ENCODE results near the gene CERS4. TPM values are rescaled to one million over a fixed set of nuclear protein-coding genes. Genes with fewer than 3 reads are reported as not detected.

CERS4 gene
- total and polyA plus RNA-seq, 2 donors (not counting 1 experiment from before 2014, with no cell fraction given): 104 to 125 TPM

GRCh38 chr19:8302734-8303133, 93.6 kb downstream of the CERS4 start:
- POLR2A ChIA-PET: no interaction called here
- WGBS (ENCODE audit: insufficient coverage): 100% methylated on average over 4 of the region's 7 CpGs
- no peak overlapping the region for H3K27ac ChIP-seq (ENCODE audit: low read length in 2 of 2)
- no peak for ATAC-seq (ENCODE audit: low read depth)
- intact Hi-C loops (cut with micrococcal nuclease): loop anchor here (10.0 kb wide), 1 partner anchor 1108 kb away; no protein-coding TSS in a partner anchor
- CTCF ChIA-PET: no interaction called here
- DNase-seq: no peak
- Mint-ChIP-seq H3K27me3 (no peaks in the 10 kb centered on the region), H3K4me3 (no peak overlapping the region), H3K4me1 (peaks cover 11% of the 10 kb centered on the region), H3K27ac (no peak overlapping the region), H3K9me3 (ENCODE audit: insufficient read depth) (no peaks in the 10 kb centered on the region)
- H3K9me3 ChIP-seq (ENCODE audit: control extremely low read depth in 1 of 3, control insufficient read depth in 2 of 3, insufficient read depth in 1 of 3, low read length in 2 of 3): no peaks in the 10 kb centered on the region
- H4K20me1 ChIP-seq (ENCODE audit: control insufficient read depth, insufficient read depth, low read length, poor library complexity, severe bottlenecking): no peaks in the 10 kb centered on the region
- no peak overlapping the region for H3K9ac ChIP-seq (ENCODE audit: low read length)
- no peak overlapping the region for H3K4me3 ChIP-seq (ENCODE audit: control extremely low read depth in 1 of 5, extremely low read depth in 1 of 5, insufficient read depth in 1 of 5, low read depth in 2 of 5, low read length in 4 of 5)
- peaks cover 6 to 8% of the 10 kb centered on the region in 2 donors for H3K4me1 ChIP-seq (ENCODE audit: control insufficient read depth in 2 of 2, insufficient read depth in 2 of 2, low read length in 2 of 2)
- TF ChIP-seq EZH2 (IDR thresholded peaks at IDR 0.05; ENCODE audit: borderline replicate concordance, insufficient read depth, low read depth, low read length, poor library complexity, severe bottlenecking) (no peak), CTCF (IDR thresholded peaks at IDR 0.05) (no peak)
- H3K79me2 ChIP-seq (ENCODE audit: control insufficient read depth, insufficient read depth, low read length): peaks cover 11% of the 10 kb centered on the region
- H3K4me2 ChIP-seq (replicated peaks; ENCODE audit: low read depth, low read length, poor library complexity, severe bottlenecking): no peak overlapping the region
- H3K36me3 ChIP-seq (replicated peaks in 1 of 2; ENCODE audit: control extremely low read depth in 1 of 2, control insufficient read depth in 1 of 2, extremely low read depth in 1 of 2, insufficient read depth in 2 of 2, low read length in 1 of 2): no peaks in the 10 kb centered on the region
- no peak overlapping the region for H2AFZ ChIP-seq (ENCODE audit: insufficient read depth, low read depth, low read length, poor library complexity, severe bottlenecking)
- no peaks in the 10 kb centered on the region for H3K27me3 ChIP-seq (replicated peaks in 1 of 4; ENCODE audit: control extremely low read depth in 1 of 4, control insufficient read depth in 3 of 4, insufficient read depth in 4 of 4, low read length in 3 of 4)

GRCh38 chr19:8304841-8305621, 95.9 kb downstream of the CERS4 start:
- Histone ChIP-seq H3K27ac (ENCODE audit: low read length in 2 of 2) (no peak overlapping the region), H2AFZ (ENCODE audit: insufficient read depth, low read depth, low read length, poor library complexity, severe bottlenecking) (no peak overlapping the region), H3K4me1 (ENCODE audit: control insufficient read depth in 2 of 2, insufficient read depth in 2 of 2, low read length in 2 of 2) (peaks cover 7 to 18% of the 10 kb centered on the region in 2 donors), H3K27me3 (replicated peaks in 1 of 4; ENCODE audit: control extremely low read depth in 1 of 4, control insufficient read depth in 3 of 4, insufficient read depth in 4 of 4, low read length in 3 of 4) (no peaks in the 10 kb centered on the region), H3K4me2 (replicated peaks; ENCODE audit: low read depth, low read length, poor library complexity, severe bottlenecking) (no peak overlapping the region), H3K9ac (ENCODE audit: low read length) (no peak overlapping the region), H3K79me2 (ENCODE audit: control insufficient read depth, insufficient read depth, low read length) (peaks cover 12% of the 10 kb centered on the region), H3K9me3 (ENCODE audit: control extremely low read depth in 1 of 3, control insufficient read depth in 2 of 3, insufficient read depth in 1 of 3, low read length in 2 of 3) (no peaks in the 10 kb centered on the region), H3K4me3 (ENCODE audit: control extremely low read depth in 1 of 5, extremely low read depth in 1 of 5, insufficient read depth in 1 of 5, low read depth in 2 of 5, low read length in 4 of 5) (no peak overlapping the region), H4K20me1 (ENCODE audit: control insufficient read depth, insufficient read depth, low read length, poor library complexity, severe bottlenecking) (peaks cover 6% of the 10 kb centered on the region), H3K36me3 (replicated peaks in 1 of 2; ENCODE audit: control extremely low read depth in 1 of 2, control insufficient read depth in 1 of 2, extremely low read depth in 1 of 2, insufficient read depth in 2 of 2, low read length in 1 of 2) (peaks cover 0 to 4% of the 10 kb centered on the region in 2 experiments)
- 91% methylated on average over 33 of the region's 33 CpGs for WGBS (ENCODE audit: insufficient coverage)
- TF ChIP-seq CTCF (IDR thresholded peaks at IDR 0.05): no peak
- ChIA-PET POLR2A (no interaction called here), CTCF (no interaction called here)
- DNase-seq (no peak), ATAC-seq (ENCODE audit: low read depth) (no peak)
- H3K4me3 Mint-ChIP-seq: no peak overlapping the region
- H3K4me1 Mint-ChIP-seq: peaks cover 24% of the 10 kb centered on the region
- intact Hi-C loops (cut with micrococcal nuclease): loop anchor here (10.0 kb wide), 1 partner anchor 1110 kb away; no protein-coding TSS in a partner anchor
- H3K27me3 Mint-ChIP-seq: no peaks in the 10 kb centered on the region
- H3K27ac Mint-ChIP-seq: no peak overlapping the region
- no peaks in the 10 kb centered on the region for H3K9me3 Mint-ChIP-seq (ENCODE audit: insufficient read depth)
